Stomach (tissue), 4 donors: ENCODE measurements around the gene PRR33.

Source experiments
- CTCF ChIP-seq, 7 experiments: fragments of 450-650 bp in 4 of 7; fragments of 200-600 bp in 3 of 7; sonication (generic) in 3 of 7; IDR thresholded peaks; one replicate each; pipeline ENCODE4 v1.5.1; 2016 to 2019; ENCODE audit warnings: antibody characterized with exemption in 7 of 7, control low read depth in 2 of 7, mild to moderate bottlenecking in 1 of 7
- POLR2A ChIP-seq, 4 donors: fragments of 450-650 bp; IDR thresholded peaks; one replicate each; pipeline ENCODE4 v1.6.1; 2016; ENCODE audit warnings: antibody characterized with exemption in 4 of 4, control low read depth in 2 of 4, mild to moderate bottlenecking in 1 of 4, moderate library complexity in 1 of 4
- POLR2AphosphoS5 ChIP-seq, 3 donors: sonication (generic); formaldehyde crosslinking; IDR thresholded peaks; one replicate each; pipeline ENCODE4 v1.6.1; 2016; ENCODE audit warnings: antibody characterized with exemption in 3 of 3

GRCh38 chr11:1936781-1937615 is 45.3 kb upstream of the PRR33 start:
- no peak for TF ChIP-seq POLR2AphosphoS5 (IDR thresholded peaks at IDR 0.05)
- no peak for TF ChIP-seq POLR2A (IDR thresholded peaks at IDR 0.05)
- no peak for TF ChIP-seq CTCF (IDR thresholded peaks at IDR 0.05)
